GM18873 (cell line): ENCODE data around the gene NFATC3.
"Not testable (repeated sequence)": the region's sequence is repeated elsewhere in the genome, so short reads cannot be mapped to it uniquely, and the experiment has no call there.

Experiments
- ATAC-seq: cut with Tn5 transposase; IDR thresholded peaks from one replicate; pipeline ENCODE4 v1.9.1; 2021; ENCODE audit warnings: mild to moderate bottlenecking, moderate library complexity, moderate number of reproducible peaks; ENCODE audit not compliant: unreplicated experiment, low FRiP score

The NFATC3 gene

GRCh38 chr16:68114939-68115338 lies 29.8 kb downstream of the NFATC3 start:
- not testable (repeated sequence) for ATAC-seq

DNA sequence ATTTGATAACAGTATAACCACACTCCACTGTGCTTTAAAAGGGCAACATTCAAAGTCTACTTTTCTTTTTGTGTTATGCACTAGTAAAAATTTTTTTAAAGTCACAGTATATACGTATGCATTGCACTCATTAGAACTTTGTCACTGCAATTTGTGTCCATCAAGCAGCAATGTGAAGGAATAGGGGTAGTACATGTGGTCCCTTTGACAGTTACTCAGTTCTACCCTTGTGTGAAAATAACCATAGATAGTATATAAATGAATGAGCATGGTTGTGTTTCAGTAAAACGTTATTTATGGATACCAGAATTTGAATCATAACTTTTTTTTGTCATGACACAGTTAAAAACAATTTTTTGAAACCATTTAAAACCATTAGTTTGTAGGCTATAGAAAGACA lies 30.7 kb downstream of the NFATC3 start:
- no peak for ATAC-seq

GRCh38 chr16:68116256-68116867 lies 31.2 kb downstream of the NFATC3 start:
- ATAC-seq = no peak

DNA sequence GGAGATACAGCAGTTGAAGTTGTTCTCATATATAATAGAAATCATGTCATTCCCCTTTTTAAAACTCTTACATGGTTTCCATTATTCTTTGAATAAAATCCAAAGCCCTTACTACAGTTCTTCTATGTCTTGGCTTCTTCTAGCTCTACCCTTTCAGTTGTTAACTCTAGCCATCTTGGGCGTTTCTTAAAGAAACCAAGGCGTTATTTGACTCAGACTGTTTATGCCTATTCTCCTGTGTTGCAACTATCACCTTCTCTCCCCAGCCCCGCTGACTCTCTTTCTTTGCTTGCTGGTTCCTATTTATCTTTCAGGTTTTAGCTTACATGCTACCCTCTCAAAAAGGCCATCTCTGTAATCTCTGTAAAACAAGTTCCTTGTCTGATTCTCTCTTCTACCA lies 32.7 kb downstream of the NFATC3 start:
- ATAC-seq = no peak

GRCh38 chr16:68118954-68119353 lies 33.8 kb downstream of the NFATC3 start:
- ATAC-seq = not testable (repeated sequence)

GRCh38 chr16:68120496-68120895 lies 35.3 kb downstream of the NFATC3 start:
- ATAC-seq = not testable (repeated sequence)

DNA sequence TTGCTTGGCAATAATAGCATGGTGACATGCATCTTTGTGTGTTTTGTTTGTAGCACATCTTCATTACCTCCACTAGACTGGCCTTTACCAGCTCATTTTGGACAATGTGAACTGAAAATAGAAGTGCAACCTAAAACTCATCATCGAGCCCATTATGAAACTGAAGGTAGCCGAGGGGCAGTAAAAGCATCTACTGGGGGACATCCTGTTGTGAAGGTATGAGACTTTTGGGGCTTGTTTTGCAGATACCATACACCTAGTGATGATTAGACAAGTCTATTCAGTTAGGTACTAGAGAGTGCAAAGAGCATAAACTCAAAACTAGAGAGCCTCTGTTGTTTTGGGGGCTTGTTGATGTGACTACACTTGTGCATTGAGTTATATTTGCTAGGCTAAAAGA lies 41.2 kb downstream of the NFATC3 start:
- no peak for ATAC-seq

- ATAC-seq = no peak
Measured at GRCh38 chr16:68128577-68129305, 43.6 kb downstream of the NFATC3 start.

GRCh38 chr16:68130520-68130919 lies 45.4 kb downstream of the NFATC3 start:
- no peak for ATAC-seq

- no peak for ATAC-seq
Measured at GRCh38 chr16:68131813-68132706, 46.9 kb downstream of the NFATC3 start.

- not testable (repeated sequence) for ATAC-seq
Measured at GRCh38 chr16:68133000-68133399, 47.8 kb downstream of the NFATC3 start.

DNA sequence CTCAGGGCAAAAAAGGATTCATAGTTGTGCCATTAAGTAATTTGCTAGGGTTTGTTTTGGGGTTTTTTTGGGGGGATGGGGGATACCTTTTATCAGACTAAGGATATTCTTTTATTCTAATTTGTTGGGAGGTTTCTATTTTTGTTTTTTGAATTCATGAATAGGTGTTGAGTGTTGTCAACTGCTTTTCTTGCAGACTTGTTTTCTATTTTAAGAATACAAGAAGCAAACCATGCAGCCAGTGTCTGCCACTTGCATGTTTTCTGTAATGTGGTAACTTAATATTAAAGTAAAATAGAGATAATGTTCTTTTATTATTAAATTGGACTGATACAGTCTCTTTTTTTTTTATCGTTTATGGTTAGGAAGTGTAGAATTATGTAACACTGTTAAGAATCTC lies 49.5 kb downstream of the NFATC3 start:
- ATAC-seq = no peak

DNA sequence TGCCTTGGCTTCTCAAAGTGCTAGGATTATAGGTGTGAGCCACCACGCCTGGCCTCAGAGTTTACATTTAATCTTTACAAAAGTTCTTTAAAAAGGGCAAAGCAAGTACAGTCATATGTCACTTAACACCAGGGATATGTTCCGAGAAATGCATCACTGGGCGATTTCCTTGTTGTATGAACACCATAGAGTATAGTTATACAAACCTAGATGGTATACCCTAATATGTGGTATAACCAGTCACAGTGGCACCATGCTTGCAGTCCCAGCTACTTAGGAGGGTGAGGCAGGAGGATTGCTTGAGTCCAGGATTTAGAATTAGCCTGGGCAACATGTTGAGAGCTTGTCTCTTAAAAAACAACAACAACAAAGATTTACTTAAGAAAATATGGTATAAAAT lies 51.3 kb downstream of the NFATC3 start:
- ATAC-seq = no peak

DNA sequence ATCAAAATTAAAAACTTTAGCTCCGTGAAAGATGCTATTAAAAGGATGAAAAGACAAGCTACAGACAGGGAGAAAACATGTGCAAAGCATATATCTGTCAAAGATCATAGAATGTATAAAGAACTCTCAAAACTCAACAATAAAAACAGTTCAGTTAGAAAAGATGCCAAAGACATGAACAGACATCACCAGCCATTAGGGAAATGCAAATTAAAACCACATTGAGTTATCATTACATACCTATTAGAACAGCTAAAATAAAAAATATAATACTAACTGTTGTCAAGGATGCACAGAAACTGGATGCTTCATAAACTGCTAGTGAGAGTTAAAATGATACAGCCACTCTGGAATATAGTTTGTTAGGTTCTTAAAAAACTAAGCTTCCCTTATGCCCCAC lies 58.8 kb downstream of the NFATC3 start:
- no peak for ATAC-seq

DNA sequence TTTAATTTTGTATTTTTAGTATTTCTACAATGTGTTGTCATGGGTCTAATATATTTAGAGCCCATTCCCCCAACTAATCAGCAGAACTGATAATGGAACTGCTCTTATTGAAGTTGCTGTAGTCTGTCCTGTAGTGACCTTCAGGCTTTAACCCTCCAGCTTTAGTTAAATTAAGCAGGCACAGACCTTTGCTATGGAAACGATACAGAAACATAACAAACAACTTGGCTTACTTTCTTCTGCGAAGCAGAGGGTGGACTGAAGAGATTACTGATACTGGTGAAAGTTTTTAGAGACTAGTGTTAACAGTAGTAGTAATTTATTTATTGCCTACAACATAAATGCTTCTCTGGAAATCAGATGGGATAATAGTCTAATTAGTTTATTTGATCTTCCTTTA lies 61.4 kb downstream of the NFATC3 start:
- ATAC-seq = no peak

DNA sequence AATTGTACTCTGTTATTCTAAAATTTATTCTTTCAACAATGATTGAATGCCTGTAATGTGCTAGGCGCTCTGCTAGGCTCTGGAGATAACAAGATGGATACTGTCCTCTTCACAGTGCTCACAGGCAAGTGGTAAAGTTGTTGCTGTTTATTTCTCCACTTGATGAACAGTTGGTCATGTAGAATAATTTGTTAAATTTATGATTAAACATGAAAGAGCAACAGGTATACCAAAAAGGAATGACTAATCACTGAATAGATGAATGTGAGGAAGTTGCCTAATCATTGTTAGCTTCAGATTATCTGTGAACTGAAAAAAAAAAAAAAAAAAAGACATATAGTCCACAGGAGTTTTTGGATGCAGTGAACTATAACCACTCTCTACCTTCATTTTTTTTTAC lies 62.3 kb downstream of the NFATC3 start:
- ATAC-seq = no peak

GRCh38 chr16:68149596-68149995 lies 64.4 kb downstream of the NFATC3 start:
- no peak for ATAC-seq

- no peak for ATAC-seq
Measured at GRCh38 chr16:68155425-68155824, 70.3 kb downstream of the NFATC3 start.

GRCh38 chr16:68162413-68162812 lies 77.2 kb downstream of the NFATC3 start:
- no peak for ATAC-seq

- ATAC-seq = not testable (repeated sequence)
Measured at GRCh38 chr16:68163275-68163674, 78.1 kb downstream of the NFATC3 start.

DNA sequence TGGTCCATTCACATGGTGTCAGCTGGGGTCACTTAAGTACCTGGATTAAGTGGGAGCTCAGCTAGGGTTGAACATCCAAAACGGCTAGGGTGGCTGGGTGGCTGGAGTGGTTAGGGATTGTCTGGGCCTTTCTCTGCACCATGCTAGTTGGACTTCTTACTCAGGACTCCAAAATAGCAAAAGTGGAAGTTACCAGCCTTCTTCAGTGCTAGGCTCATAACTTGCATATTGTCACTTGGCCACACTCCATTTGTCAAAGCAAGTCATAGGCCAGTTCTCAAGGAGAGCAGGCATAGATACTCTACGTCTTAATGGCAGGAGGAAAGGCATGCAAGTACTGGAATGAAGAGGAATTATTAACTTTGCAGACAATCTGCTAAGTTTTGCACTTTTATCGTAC lies 81.1 kb downstream of the NFATC3 start:
- no peak for ATAC-seq
